GM23248 (cell line): ENCODE data around the gene TRIM2. TPM values are rescaled to one million over a fixed set of nuclear protein-coding genes. Genes with fewer than 3 reads are reported as not detected.

Experiments
- DNase-seq: peaks from one replicate; pipeline ENCODE4 v3.0.0-alpha.2; 2015
- H2AFZ ChIP-seq: fragments of 200-600 bp; sonication (generic); 2 replicates; pipeline ENCODE4 v1.6.1; 2016; ENCODE audit warnings: antibody characterized with exemption
- H3F3A ChIP-seq: fragments of 200-600 bp; sonication (generic); 2 replicates; pipeline ENCODE4 v1.6.1; 2016; ENCODE audit warnings: mild to moderate bottlenecking, antibody characterized with exemption, mixed run types; ENCODE audit not compliant: insufficient read depth
- H3K27ac ChIP-seq: fragments of 200-600 bp; sonication (generic); 2 replicates; pipeline ENCODE4 v1.5.1; 2016; ENCODE audit warnings: mild to moderate bottlenecking
- H3K27me3 ChIP-seq: fragments of 200-600 bp; sonication (generic); replicated peaks from 2 replicates; pipeline ENCODE4 v1.6.1; 2016; ENCODE audit warnings: mild to moderate bottlenecking; ENCODE audit not compliant: insufficient read depth
- H3K36me3 ChIP-seq: fragments of 200-600 bp; sonication (generic); 2 replicates; pipeline ENCODE4 v1.6.1; 2016; ENCODE audit warnings: low read depth, mild to moderate bottlenecking
- H3K4me1 ChIP-seq: fragments of 200-600 bp; sonication (generic); 2 replicates; pipeline ENCODE4 v1.6.1; 2016; ENCODE audit warnings: mild to moderate bottlenecking; ENCODE audit not compliant: insufficient read depth
- H3K4me2 ChIP-seq: fragments of 200-600 bp; sonication (generic); one replicate; pipeline ENCODE4 v1.6.1; 2016; ENCODE audit warnings: mild to moderate bottlenecking; ENCODE audit not compliant: unreplicated experiment
- H3K4me3 ChIP-seq: fragments of 200-600 bp; sonication (generic); 2 replicates; pipeline ENCODE4 v1.5.1; 2016; ENCODE audit warnings: mild to moderate bottlenecking
- H3K79me2 ChIP-seq: fragments of 200-600 bp; sonication (generic); 2 replicates; pipeline ENCODE4 v1.6.1; 2016; ENCODE audit warnings: mild to moderate bottlenecking; ENCODE audit not compliant: insufficient read depth
- H3K9ac ChIP-seq: fragments of 200-600 bp; sonication (generic); 2 replicates; pipeline ENCODE4 v1.6.1; 2016; ENCODE audit warnings: mild to moderate bottlenecking
- H3K9me2 ChIP-seq: fragments of 200-600 bp; sonication (generic); 2 replicates; pipeline ENCODE4 v1.6.1; 2016; ENCODE audit warnings: mixed run types, mild to moderate bottlenecking, moderate library complexity; ENCODE audit not compliant: insufficient read depth
- H3K9me3 ChIP-seq: fragments of 200-600 bp; sonication (generic); one replicate; pipeline ENCODE4 v1.6.1; 2017; ENCODE audit warnings: low read depth
- H4K20me1 ChIP-seq: fragments of 200-600 bp; sonication (generic); 2 replicates; pipeline ENCODE4 v1.6.0; 2016; ENCODE audit not compliant: insufficient read depth
- EZH2 ChIP-seq: fragments of 200-600 bp; sonication (generic); IDR thresholded peaks from 2 replicates; pipeline ENCODE4 v1.6.1; 2018; ENCODE audit warnings: antibody characterized with exemption, mild to moderate bottlenecking; ENCODE audit not compliant: insufficient read depth, poor library complexity, severe bottlenecking
- EZH2phosphoT487 ChIP-seq: fragments of 200-600 bp; sonication (generic); IDR thresholded peaks from 2 replicates; pipeline ENCODE4 v1.6.1; 2018; ENCODE audit warnings: antibody characterized with exemption, moderate library complexity, mild to moderate bottlenecking, low read depth; ENCODE audit not compliant: insufficient read depth
- WGBS, 2 experiments: methylation state at CpG; one replicate each; pipeline ENCODE4 v1.1.6; 2015 to 2017; ENCODE audit warnings: low lambda C conversion rate in 2 of 2, low coverage in 1 of 2; ENCODE audit errors: missing lambda C conversion rate in 2 of 2; 5-methylcytosine and 5-hydroxymethylcytosine counted together
- in situ Hi-C: fragments of 300-500 bp; cut with MboI; formaldehyde crosslinking; loops from 2 replicates; pipeline ENCODE4 v1.15.0; 2020
- polyA plus RNA-seq: library from polyadenylated mRNA; unstranded; fragments of >200 nt; fragmentation: Nextera tagmentation; extraction: Ambion mirVana; gene quantifications from 2 replicates; pipeline ENCODE4 v1.2.1, GENCODE V29; 2016
- total RNA-seq: library from RNA; depleted of rRNA; stranded (reverse); fragments of >200 nt; shearing (Covaris generic); gene quantifications from 2 replicates; pipeline ENCODE4 v1.2.3, GENCODE V29; 2014; rRNA removed

The TRIM2 gene
- total RNA-seq (26.4 and 32.4 TPM in 2 replicates), polyA plus RNA-seq (10.7 and 12.3 TPM in 2 replicates)

DNA sequence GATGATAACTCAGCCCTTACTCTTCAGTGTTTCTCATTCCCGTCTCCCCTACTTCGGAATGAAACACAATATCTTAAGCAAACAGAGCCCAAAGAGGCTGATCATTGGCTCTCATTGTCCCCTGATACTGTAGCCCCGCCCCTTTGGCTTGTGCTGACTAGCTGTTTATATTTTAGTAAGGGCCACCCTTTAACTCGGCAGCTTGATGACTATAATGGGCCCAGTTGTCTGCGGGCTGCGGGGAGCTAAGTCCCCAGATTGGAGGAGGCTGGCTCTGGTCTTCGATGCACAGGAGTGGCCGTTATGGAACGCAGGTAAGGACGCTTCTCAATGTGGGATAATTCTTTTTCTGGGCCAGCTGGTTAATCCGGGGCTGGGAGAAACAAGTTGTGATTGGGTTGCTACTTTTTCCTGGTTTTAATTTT, at the start of gene TRIM2:
Gene TRIM2, plus strand, starts transcription at position 197 of the 425 bp plus-strand sequence. Its CDS starts 88 bp downstream, at position 285.
- no peaks in the 10 kb centered on the region for H3K79me2 ChIP-seq
- H3K9ac ChIP-seq = no peak within 1 kb of the TSS
- no peaks in the 10 kb centered on the region; the same call in 1 of the 2 replicates for H3K4me1 ChIP-seq
- peak within 1 kb of the TSS; percentile 38; the same call in 1 of the 2 replicates for H3K4me3 ChIP-seq
- H3K4me2 ChIP-seq = peak within 1 kb of the TSS; percentile 63
- no peaks in the 10 kb centered on the region for H4K20me1 ChIP-seq
- no peaks in the 10 kb centered on the region for H3K36me3 ChIP-seq
- no peaks in the 10 kb centered on the region for H3K9me2 ChIP-seq
- peak within 1 kb of the TSS; percentile 76 for H2AFZ ChIP-seq
- no peaks in the 10 kb centered on the region for H3K27me3 ChIP-seq
- H3K9me3 ChIP-seq = no peaks in the 10 kb centered on the region
- in situ Hi-C loops = no loop called here
- H3K27ac ChIP-seq = no peak within 1 kb of the TSS
- 13 to 15% methylated on average over 11 of the region's 11 CpGs for WGBS, 2 experiments
- TF ChIP-seq EZH2phosphoT487 (no peak), EZH2 (no peak)
- DNase-seq = peak; percentile 66
- H3F3A ChIP-seq = no peaks in the 10 kb centered on the region

DNA sequence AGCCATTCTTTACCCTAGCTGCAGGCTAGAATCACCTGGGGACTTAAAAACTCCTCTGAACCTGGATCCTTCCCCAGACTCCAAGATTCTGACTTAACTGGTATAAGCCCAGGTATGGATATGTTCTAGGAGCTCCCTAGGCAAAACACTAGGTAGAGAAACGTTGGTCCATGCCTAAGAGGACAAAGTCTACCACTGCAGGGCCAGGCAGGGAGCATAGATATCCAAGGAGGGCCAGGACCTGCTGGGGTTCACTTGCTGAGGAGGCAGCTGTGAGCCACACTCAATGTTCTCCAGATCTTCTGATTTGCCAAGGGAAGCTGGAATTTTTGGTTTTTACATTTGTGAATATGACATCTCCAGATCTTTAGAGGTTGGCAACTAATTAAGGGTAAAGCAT, 48.6 kb upstream of the TRIM2 start:
- Histone ChIP-seq H3K9ac (no peak overlapping the region), H3K9me2 (no peaks in the 10 kb centered on the region), H3K36me3 (no peaks in the 10 kb centered on the region), H2AFZ (no peak overlapping the region), H4K20me1 (0 out of 2 replicates have a peak, but pooled peaks cover 3% of the 10 kb centered on the region), H3K27ac (no peak overlapping the region), H3F3A (peaks cover 12% of the 10 kb centered on the region), H3K4me3 (no peak overlapping the region), H3K9me3 (no peaks in the 10 kb centered on the region), H3K4me1 (peaks cover 19% of the 10 kb centered on the region), H3K79me2 (no peaks in the 10 kb centered on the region), H3K27me3 (no peaks in the 10 kb centered on the region), H3K4me2 (no peak overlapping the region)
- 78 to 83% methylated on average over 1 of the region's 1 CpG for whole genome bisulfite sequencing, 2 experiments
- TF ChIP-seq EZH2 (no peak), EZH2phosphoT487 (no peak)
- in situ Hi-C loops = no loop called here
- no peak for DNase-seq

GRCh38 chr4:153156263-153156662, 48.0 kb upstream of the TRIM2 start:
- WGBS, 2 experiments = 69 to 88% methylated on average over 4 of the region's 4 CpGs
- no peak overlapping the region for H3K4me2 ChIP-seq
- TF ChIP-seq EZH2phosphoT487 (no peak), EZH2 (no peak)
- no peaks in the 10 kb centered on the region for H3K9me2 ChIP-seq
- H3K9me3 ChIP-seq = no peaks in the 10 kb centered on the region
- no peaks in the 10 kb centered on the region for H3K79me2 ChIP-seq
- in situ Hi-C loops = no loop called here
- H4K20me1 ChIP-seq = 0 out of 2 replicates have a peak, but pooled peaks cover 3% of the 10 kb centered on the region
- H3F3A ChIP-seq = peaks cover 13% of the 10 kb centered on the region
- peaks cover 19% of the 10 kb centered on the region for H3K4me1 ChIP-seq
- no peaks in the 10 kb centered on the region for H3K36me3 ChIP-seq
- H2AFZ ChIP-seq = no peak overlapping the region
- DNase-seq = peak; percentile 10
- H3K27ac ChIP-seq = no peak overlapping the region
- no peak overlapping the region for H3K9ac ChIP-seq
- no peak overlapping the region for H3K4me3 ChIP-seq
- no peaks in the 10 kb centered on the region for H3K27me3 ChIP-seq

DNA sequence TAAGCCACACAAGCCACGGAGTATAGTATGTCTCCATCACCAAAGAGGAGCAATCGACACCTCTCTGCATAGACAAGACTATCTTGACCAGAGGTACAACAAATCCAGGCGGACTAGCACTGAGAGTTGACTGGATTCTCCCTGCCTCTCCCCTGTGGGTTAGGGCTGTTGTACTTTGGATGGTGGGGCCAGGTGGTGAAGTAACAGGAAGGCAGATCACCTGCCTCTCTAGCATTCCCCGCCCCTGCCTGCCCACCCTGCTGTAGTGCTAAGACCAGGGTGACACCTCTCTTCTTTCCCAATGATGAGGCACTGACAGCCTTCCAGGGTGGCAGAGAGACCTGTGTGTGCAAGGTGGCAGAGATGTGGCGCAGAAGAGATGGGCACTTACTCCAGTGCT, 47.5 kb upstream of the TRIM2 start:
- Histone ChIP-seq H3K9ac (no peak overlapping the region), H3K4me3 (no peak overlapping the region), H3K27me3 (no peaks in the 10 kb centered on the region), H3K4me1 (peaks cover 19% of the 10 kb centered on the region), H3F3A (peaks cover 13% of the 10 kb centered on the region), H3K79me2 (no peaks in the 10 kb centered on the region), H3K9me3 (no peaks in the 10 kb centered on the region), H3K9me2 (no peaks in the 10 kb centered on the region), H2AFZ (no peak overlapping the region), H3K36me3 (no peaks in the 10 kb centered on the region), H4K20me1 (0 out of 2 replicates have a peak, but pooled peaks cover 3% of the 10 kb centered on the region), H3K27ac (no peak overlapping the region), H3K4me2 (no peak overlapping the region)
- DNase-seq = no peak
- in situ Hi-C loops = no loop called here
- 95 to 98% methylated on average over 4 to 5 of the region's 5 CpGs for WGBS, 2 experiments
- no peak for TF ChIP-seq EZH2
- no peak for TF ChIP-seq EZH2phosphoT487

- Histone ChIP-seq H3K4me1 (peaks cover 15% of the 10 kb centered on the region), H3K27me3 (no peaks in the 10 kb centered on the region), H3K4me2 (no peak overlapping the region), H3K9me3 (no peaks in the 10 kb centered on the region), H2AFZ (no peak overlapping the region), H3K4me3 (no peak overlapping the region), H3K9me2 (no peaks in the 10 kb centered on the region), H3K79me2 (no peaks in the 10 kb centered on the region), H3F3A (peaks cover 13% of the 10 kb centered on the region), H3K27ac (no peak overlapping the region), H3K36me3 (no peaks in the 10 kb centered on the region), H3K9ac (no peak overlapping the region), H4K20me1 (0 out of 2 replicates have a peak, but pooled peaks cover 3% of the 10 kb centered on the region)
- in situ Hi-C loops = no loop called here
- TF ChIP-seq EZH2phosphoT487 = no peak
- TF ChIP-seq EZH2 = no peak
- 79 to 86% methylated on average over 4 of the region's 4 CpGs for WGBS, 2 experiments
- peak; percentile 17 for DNase-seq
Observed at GRCh38 chr4:153159016-153159415, 45.2 kb upstream of the TRIM2 start.
